HL-60/S4 treated with retinoic acid at 250 ng/mL for 4 days and 3 days (cell line): ENCODE measurements around the gene AK9.
"Not testable (repeated sequence)": the region's sequence is repeated elsewhere in the genome, so short reads cannot be mapped to it uniquely, and the experiment has no call there.

Experiments
- in situ Hi-C: fragments of 300-500 bp; cut with MboI; formaldehyde crosslinking; loops from 2 replicates; pipeline ENCODE4 v1.7.0; 2022; ENCODE audit warnings: low sequenced_read_pairs

The AK9 gene

GRCh38 chr6:109701221-109701620 lies 10.2 kb upstream of the AK9 start:
- in situ Hi-C loops, result loop anchor here (10.0 kb wide), 2 partner anchors 334 to 694 kb away; no protein-coding TSS in a partner anchor

GRCh38 chr6:109696355-109696754 lies 5.4 kb upstream of the AK9 start:
- in situ Hi-C loops, result no loop called here

GRCh38 chr6:109695468-109695867 lies 4.5 kb upstream of the AK9 start:
- in situ Hi-C loops, result no loop called here

GRCh38 chr6:109693111-109693510 lies 2.1 kb upstream of the AK9 start:
- in situ Hi-C loops, result no loop called here

GRCh38 chr6:109690373-109690736 lies 647 bp downstream of the AK9 start:
- in situ Hi-C loops, result no loop called here

GRCh38 chr6:109687271-109687761 lies 3.7 kb downstream of the AK9 start:
- in situ Hi-C loops, result no loop called here

GRCh38 chr6:109686566-109687265 lies 4.3 kb downstream of the AK9 start:
- in situ Hi-C loops, result no loop called here

- in situ Hi-C loops, result not testable (repeated sequence)
Measured at GRCh38 chr6:109678661-109679505, 12.1 kb downstream of the AK9 start.

- in situ Hi-C loops, result no loop called here
Measured at GRCh38 chr6:109678240-109678639, 12.8 kb downstream of the AK9 start.

GRCh38 chr6:109676724-109677123 lies 14.3 kb downstream of the AK9 start:
- in situ Hi-C loops, result no loop called here

GRCh38 chr6:109672839-109673238 lies 18.2 kb downstream of the AK9 start:
- in situ Hi-C loops, result no loop called here

GRCh38 chr6:109672175-109672574 lies 18.8 kb downstream of the AK9 start:
- in situ Hi-C loops, result no loop called here

GRCh38 chr6:109671733-109672132 lies 19.3 kb downstream of the AK9 start:
- in situ Hi-C loops, result no loop called here

GRCh38 chr6:109669811-109670210 lies 21.2 kb downstream of the AK9 start:
- in situ Hi-C loops, result no loop called here

- in situ Hi-C loops, result no loop called here
Measured at GRCh38 chr6:109662192-109662591, 28.8 kb downstream of the AK9 start.

- in situ Hi-C loops, result no loop called here
Measured at GRCh38 chr6:109660526-109661320, 30.3 kb downstream of the AK9 start.

GRCh38 chr6:109655761-109656262 lies 35.2 kb downstream of the AK9 start:
- in situ Hi-C loops, result no loop called here

GRCh38 chr6:109653264-109653663 lies 37.7 kb downstream of the AK9 start:
- in situ Hi-C loops, result no loop called here

- in situ Hi-C loops, result no loop called here
Measured at GRCh38 chr6:109644131-109644530, 46.9 kb downstream of the AK9 start.

GRCh38 chr6:109632405-109632804 lies 58.6 kb downstream of the AK9 start:
- in situ Hi-C loops, result no loop called here

- in situ Hi-C loops, result no loop called here
Measured at GRCh38 chr6:109631403-109631802, 59.6 kb downstream of the AK9 start.
